GM19099 (cell line): ENCODE measurements around the gene SUN1.

Source experiments
- POLR2A ChIP-seq: IDR thresholded peaks from 3 replicates; pipeline ENCODE4 v1.6.1; 2011; ENCODE audit warnings: low read depth; ENCODE audit not compliant: insufficient read length; ENCODE audit errors: extremely low read depth

Gene SUN1

DNA sequence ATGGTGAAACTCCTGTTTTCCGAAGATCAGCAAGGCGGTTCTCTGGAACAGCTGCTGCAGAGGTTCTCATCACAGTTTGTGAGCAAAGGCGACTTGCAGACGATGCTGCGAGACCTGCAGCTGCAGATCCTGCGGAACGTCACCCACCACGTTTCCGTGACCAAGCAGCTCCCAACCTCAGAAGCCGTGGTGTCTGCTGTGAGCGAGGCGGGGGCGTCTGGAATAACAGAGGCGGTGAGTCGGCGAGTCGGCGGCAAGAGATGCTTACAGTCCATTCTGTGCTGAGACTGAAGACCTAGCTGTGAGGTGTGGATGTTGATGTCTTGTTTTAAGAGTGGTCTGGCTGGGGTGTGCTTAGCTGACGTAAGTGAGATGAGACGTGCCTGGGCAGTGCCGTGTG lies 27.9 kb downstream of the SUN1 start:
- TF ChIP-seq POLR2A: no peak

DNA sequence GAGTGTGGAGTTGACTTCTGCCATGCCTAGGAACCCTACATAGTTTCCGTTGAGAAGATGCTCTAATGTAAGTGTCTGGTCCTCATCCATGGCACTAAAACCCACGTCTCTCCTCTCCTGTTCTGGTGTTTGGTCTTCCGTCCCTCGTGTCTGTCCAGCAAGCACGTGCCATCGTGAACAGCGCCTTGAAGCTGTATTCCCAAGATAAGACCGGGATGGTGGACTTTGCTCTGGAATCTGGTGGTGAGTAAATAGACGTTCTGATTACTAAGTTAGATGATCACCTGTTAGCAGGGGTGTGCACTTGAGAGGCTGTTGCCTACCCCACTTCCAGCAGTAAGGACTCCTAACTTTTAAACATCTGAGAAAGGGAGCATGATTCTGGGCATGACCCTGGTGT lies 28.9 kb downstream of the SUN1 start:
- TF ChIP-seq POLR2A: no peak

DNA sequence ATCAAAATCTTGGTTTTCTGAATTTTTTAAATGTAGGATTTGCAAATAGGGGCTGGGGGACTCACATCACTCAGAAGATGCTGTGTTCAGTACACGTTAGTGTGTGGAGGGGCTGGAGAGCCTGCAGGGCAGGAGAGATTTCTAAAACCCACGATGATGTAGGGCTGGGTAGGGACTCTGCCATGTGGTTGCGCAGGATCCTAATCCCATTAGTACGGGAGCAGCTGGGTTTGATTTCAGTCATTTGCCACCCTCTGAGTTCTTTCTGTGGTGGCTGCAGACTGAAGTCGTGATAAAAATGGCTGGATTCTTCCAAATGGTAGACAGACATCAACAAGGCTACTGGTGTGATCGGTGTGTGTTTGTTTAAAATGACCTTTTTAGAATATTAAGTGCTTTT lies 29.9 kb downstream of the SUN1 start:
- no peak for TF ChIP-seq POLR2A

DNA sequence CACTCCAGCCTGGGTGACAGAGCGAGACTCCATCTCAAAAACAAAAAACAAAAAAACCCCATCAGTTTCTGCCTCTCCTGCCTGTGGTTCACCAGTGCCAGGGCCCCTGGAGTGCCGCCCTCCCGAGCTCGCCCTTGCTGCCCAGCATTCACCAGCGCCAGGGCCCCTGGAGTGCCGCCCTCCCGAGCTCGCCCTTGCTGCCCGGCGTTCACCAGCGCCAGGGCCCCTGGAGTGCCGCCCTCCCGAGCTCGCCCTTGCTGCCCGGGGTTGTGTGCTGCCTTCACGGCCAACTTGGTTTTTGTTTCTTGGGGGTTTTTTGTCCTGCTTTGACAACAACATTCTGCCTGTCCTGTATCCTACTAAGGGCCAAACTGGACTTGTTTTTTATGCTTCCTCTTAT lies 30.8 kb downstream of the SUN1 start:
- TF ChIP-seq POLR2A: no peak

DNA sequence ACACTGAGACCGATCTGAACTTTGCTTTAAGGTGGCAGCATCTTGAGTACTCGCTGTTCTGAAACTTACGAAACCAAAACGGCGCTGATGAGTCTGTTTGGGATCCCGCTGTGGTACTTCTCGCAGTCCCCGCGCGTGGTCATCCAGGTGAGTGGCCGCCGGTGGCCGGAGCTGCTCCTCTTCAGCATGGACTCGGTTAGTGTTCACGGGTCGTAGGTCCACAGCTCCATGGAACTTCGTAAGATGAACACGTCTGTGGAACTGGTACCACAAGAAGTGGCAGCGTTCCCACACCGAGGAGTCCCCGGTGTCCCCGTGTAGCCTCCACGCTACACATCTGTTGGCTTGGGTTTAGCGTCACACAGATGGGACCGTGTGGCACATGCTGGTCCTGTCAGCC lies 33.6 kb downstream of the SUN1 start:
- TF ChIP-seq POLR2A: no peak

DNA sequence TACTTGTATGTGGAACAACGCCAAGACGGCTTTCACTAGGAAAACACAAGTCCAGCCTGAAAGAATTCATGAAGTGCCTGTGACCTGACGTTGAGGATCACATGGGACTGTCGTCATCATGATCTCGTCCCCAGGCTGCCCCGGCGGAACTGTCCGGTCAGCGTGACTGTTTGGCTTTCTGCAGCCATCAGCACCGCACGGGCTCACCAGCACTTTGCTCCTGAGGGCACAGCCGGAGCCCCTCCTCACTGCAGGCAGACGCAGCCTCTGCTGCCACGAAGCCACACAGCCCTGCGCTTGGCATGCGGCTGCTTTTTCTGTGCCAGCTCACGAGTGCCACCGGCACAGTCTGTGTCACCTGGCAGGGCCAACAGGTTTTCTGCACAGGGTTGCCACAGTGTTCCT lies 34.7 kb downstream of the SUN1 start:
- TF ChIP-seq POLR2A: no peak

DNA sequence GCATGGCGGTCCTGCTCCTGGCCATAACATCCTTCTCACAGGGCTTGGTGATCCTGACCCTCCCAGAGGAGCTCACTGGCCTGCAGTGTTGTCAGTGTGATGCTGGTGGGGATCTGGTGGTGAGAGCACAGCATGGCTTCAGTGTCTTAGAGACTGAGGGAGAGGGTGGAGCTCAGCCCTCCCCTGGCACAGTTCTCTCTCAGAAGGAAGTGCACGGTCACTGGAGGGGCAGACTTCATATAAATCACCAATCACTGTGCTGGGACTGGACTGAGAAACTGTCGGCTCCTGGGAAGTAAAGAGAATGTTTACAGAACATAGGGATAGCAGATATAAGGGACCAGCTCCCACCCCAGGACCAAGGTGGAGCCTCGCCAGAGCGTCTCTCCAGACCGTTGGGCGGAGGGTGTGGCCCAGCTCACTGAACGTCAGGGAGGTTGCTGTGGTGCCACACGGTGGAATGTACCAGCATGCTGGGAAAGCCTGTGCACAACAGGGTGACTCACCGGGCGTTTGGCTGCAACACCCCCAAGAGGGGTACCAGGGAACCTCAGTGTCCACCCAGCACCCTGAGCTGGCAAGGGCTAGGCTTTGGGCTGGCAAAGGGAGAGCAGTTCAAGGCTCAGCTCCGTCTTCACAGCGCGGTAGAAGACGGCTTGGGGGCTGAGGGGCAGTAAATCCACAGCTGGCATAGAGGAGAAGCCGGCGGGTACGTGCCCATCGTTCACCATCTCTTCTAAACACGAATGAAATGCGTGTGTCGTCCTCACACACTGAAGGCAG lies 35.3 kb downstream of the SUN1 start:
- no peak for TF ChIP-seq POLR2A

DNA sequence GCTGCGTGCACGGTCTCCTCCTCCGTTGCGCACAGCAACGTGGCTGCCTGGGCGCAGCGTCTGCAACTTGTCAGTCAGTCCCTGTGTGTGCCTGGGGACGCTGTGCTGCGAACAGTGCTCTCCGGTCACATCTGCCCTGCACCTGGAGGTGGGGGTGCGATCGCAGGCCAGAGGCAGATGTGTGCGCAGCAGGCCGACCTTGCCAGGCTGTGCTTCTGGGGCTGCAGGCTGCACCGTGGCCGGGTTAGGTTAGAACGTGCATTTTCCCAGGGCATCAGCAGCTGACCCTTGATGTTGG lies 35.9 kb downstream of the SUN1 start:
- TF ChIP-seq POLR2A: no peak

DNA sequence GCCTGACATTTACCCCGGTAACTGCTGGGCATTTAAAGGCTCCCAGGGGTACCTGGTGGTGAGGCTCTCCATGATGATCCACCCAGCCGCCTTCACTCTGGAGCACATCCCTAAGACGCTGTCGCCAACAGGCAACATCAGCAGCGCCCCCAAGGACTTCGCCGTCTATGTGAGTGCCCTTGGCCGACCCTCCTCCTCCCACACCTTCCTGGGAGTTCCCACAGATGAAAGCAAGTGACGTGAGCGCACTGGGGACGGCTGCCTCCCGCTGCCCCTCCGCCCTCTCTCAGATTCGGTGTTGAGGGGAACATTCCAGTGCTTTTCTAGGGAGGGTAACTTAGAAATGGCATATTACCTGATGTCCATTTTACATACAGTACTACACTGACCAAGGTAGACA lies 37.1 kb downstream of the SUN1 start:
- no peak for TF ChIP-seq POLR2A

DNA sequence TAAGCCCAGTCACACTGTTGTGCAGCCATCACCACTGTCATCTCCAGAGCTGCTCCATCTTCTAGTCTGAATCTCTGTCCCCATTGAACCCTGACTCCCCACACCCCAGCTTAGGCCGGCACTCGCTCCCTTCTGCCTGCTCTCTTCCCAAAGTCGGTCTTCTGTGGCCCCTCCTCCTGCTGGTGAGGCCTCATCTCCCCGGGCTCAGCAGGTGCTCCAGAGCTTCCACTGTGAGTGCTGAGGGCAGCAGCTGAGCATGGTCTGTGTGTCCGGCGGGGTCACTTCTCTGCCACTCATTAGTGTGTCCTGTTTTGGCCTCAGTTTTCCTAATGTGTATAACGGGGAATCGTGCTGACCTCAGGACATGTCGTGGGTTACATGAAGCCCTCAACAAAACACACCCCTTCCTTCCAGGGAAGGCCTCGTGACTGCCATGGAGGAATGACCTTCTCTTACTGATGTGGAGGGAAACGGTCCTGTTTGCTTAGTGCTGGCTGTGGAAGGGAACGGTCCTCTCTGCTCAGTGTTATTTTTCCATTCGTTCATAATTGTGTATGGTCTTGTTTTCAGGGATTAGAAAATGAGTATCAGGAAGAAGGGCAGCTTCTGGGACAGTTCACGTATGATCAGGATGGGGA lies 39.7 kb downstream of the SUN1 start:
- TF ChIP-seq POLR2A: no peak

DNA sequence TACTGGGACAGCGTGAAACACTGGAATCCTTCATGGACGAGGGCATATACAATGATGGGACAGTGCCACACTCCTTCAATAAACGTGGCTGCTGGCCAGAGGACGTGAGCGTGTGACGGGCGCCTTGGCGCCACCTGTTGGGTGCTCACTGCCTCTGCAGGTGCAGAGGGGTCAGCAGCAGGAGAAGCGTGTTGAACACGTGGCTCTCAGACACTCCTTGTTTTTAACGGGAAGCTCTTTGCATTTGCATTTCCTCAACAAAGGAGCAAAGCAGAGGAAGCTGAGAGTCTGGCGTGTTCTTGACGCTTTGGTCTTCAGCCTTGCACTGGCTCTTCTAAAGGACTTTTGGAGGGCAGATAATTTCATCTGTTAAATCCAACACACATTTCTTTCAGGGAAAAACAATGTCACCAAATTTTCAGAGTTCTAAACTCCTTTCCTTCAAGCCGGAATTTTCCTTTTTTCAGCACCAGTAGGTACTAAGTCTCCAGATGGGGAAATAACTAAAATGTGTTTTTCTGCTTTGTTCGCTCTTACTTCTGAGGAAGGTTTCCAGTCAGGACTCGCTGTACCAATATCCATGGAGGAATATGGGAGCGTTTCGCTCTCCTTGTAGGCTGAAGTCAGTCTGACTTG lies 41.2 kb downstream of the SUN1 start:
- TF ChIP-seq POLR2A: no peak

DNA sequence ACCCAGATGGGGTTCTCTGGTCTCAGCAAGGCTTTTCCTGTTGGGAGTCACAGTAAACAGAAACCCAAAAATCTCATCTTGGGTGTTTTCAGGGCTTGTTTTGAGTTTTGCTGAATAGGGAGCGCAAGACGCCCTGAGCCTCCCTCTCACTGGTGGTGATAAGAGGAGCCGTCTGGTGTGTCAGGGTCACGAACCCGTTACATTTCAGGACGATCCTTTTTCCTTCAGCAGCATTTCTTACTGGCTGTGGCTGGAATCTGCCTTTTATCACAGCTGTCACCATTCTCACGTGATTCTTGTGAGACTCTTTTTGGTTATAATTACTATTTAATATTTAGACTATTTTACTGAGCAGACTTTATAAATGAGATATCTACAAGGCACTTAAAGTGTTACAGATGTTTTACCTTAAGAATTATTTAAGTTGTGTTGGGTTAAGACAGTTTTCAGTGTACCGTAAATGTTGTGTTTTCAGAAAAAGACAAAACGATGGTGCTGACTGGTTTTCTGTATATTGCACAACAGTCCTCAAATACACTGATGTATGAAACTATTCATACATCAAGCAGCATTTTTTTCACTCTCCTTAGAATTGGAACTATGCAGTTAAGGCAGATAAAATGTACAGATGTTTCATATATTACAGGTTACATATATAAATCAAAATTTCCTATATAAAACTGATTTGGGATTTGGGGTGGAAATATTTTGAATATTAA lies 41.9 kb downstream of the SUN1 start:
- TF ChIP-seq POLR2A: no peak

DNA sequence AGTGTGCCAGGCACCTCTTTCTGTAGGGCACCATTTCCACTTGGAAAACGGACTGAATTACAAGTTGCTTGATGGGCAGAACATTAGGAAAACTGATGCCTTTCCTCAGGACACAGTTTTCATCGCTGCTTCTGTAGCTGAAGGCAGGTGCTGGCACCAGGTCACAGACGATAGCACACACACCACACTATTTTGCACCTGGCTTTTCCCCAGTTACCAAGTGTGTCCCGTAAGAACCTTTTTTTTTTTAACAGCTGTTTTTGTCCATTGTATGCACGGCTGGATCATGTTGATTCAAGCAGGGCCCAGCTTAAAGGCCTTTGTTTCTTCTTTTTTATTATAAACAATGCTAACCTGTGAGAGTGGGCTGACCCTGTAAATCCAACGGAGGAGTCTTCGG lies 42.8 kb downstream of the SUN1 start:
- no peak for TF ChIP-seq POLR2A

DNA sequence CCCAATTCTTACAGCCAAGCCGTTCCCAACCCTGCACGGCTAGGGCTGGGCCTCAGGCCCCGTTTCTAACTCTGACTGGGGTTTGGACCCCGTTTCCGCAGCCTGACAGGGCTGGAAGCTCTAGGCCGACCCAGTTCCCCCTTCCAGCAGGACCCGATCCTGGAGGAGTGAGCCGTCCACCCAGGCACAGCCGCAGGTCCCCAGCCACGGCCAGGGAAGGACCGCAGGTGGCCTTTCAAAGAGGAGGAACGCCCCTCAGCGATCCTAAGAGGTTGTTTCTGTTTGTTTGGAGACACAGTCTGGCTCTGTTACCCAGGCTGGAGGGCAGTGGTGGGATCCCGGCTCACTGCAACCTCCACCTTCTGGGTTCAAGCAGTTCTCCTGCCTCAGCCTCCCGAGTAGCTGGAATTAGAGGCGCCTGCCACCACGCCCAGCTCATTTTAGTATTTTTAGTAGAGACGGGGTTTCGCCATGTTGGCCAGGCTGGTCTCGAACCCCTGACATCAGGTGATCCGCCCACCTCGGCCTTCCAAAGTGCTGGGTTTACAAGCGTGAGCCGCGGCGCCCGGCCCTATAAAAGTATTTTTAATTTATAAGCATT lies 43.3 kb downstream of the SUN1 start:
- TF ChIP-seq POLR2A: no peak
